Measurements from ENCODE around the gene URGCP.

DNA sequence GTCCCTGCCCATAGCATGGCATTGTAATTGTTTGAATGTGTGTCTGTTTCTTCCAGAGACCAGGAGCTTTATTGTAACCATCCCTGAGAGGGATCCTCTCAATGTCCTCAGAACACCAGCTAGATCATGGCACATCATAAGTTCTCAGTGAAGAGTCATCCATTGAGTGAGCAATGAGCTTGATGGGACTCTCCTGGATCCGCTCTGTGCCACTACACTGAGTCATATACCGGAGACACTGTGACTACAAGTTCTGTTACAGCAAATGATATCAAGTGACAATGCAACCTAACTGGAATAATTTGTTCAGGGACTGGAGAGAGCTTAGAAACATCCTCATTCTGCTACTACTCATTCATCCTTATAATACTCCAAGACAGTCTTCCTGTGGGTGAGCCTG lies 62.1 kb downstream of the URGCP start:
- TF ChIP-seq, protein P1, sequence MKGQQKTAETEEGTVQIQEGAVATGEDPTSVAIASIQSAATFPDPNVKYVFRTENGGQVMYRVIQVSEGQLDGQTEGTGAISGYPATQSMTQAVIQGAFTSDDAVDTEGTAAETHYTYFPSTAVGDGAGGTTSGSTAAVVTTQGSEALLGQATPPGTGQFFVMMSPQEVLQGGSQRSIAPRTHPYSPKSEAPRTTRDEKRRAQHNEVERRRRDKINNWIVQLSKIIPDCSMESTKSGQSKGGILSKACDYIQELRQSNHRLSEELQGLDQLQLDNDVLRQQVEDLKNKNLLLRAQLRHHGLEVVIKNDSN (CRISPR knock-in tag; IDR thresholded peaks at IDR 0.05), result no peak
- TF ChIP-seq, protein P2, sequence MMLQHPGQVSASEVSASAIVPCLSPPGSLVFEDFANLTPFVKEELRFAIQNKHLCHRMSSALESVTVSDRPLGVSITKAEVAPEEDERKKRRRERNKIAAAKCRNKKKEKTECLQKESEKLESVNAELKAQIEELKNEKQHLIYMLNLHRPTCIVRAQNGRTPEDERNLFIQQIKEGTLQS (CRISPR knock-in tag; conservative IDR thresholded peaks at IDR 0.05), result no peak
- TF ChIP-seq, protein P3, sequence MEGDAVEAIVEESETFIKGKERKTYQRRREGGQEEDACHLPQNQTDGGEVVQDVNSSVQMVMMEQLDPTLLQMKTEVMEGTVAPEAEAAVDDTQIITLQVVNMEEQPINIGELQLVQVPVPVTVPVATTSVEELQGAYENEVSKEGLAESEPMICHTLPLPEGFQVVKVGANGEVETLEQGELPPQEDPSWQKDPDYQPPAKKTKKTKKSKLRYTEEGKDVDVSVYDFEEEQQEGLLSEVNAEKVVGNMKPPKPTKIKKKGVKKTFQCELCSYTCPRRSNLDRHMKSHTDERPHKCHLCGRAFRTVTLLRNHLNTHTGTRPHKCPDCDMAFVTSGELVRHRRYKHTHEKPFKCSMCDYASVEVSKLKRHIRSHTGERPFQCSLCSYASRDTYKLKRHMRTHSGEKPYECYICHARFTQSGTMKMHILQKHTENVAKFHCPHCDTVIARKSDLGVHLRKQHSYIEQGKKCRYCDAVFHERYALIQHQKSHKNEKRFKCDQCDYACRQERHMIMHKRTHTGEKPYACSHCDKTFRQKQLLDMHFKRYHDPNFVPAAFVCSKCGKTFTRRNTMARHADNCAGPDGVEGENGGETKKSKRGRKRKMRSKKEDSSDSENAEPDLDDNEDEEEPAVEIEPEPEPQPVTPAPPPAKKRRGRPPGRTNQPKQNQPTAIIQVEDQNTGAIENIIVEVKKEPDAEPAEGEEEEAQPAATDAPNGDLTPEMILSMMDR (IDR thresholded peaks at IDR 0.05), result no peak
- TF ChIP-seq RELA (CRISPR knock-in tag; IDR thresholded peaks at IDR 0.05; ENCODE audit: borderline replicate concordance) (no peak), ESRRA (CRISPR knock-in tag; IDR thresholded peaks at IDR 0.05; ENCODE audit: borderline replicate concordance) (no peak), TCF7 (CRISPR knock-in tag; IDR thresholded peaks at IDR 0.05; ENCODE audit: low read depth) (no peak), ZNF317 (CRISPR knock-in tag; IDR thresholded peaks at IDR 0.05; ENCODE audit: borderline replicate concordance, low read depth) (no peak)
- TF ChIP-seq, protein P4, sequence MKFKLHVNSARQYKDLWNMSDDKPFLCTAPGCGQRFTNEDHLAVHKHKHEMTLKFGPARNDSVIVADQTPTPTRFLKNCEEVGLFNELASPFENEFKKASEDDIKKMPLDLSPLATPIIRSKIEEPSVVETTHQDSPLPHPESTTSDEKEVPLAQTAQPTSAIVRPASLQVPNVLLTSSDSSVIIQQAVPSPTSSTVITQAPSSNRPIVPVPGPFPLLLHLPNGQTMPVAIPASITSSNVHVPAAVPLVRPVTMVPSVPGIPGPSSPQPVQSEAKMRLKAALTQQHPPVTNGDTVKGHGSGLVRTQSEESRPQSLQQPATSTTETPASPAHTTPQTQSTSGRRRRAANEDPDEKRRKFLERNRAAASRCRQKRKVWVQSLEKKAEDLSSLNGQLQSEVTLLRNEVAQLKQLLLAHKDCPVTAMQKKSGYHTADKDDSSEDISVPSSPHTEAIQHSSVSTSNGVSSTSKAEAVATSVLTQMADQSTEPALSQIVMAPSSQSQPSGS (CRISPR knock-in tag; IDR thresholded peaks at IDR 0.05; ENCODE audit: borderline replicate concordance, low read depth), result no peak
- TF ChIP-seq, protein P5, sequence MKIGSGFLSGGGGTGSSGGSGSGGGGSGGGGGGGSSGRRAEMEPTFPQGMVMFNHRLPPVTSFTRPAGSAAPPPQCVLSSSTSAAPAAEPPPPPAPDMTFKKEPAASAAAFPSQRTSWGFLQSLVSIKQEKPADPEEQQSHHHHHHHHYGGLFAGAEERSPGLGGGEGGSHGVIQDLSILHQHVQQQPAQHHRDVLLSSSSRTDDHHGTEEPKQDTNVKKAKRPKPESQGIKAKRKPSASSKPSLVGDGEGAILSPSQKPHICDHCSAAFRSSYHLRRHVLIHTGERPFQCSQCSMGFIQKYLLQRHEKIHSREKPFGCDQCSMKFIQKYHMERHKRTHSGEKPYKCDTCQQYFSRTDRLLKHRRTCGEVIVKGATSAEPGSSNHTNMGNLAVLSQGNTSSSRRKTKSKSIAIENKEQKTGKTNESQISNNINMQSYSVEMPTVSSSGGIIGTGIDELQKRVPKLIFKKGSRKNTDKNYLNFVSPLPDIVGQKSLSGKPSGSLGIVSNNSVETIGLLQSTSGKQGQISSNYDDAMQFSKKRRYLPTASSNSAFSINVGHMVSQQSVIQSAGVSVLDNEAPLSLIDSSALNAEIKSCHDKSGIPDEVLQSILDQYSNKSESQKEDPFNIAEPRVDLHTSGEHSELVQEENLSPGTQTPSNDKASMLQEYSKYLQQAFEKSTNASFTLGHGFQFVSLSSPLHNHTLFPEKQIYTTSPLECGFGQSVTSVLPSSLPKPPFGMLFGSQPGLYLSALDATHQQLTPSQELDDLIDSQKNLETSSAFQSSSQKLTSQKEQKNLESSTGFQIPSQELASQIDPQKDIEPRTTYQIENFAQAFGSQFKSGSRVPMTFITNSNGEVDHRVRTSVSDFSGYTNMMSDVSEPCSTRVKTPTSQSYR (CRISPR knock-in tag; IDR thresholded peaks at IDR 0.05), result no peak
- TF ChIP-seq, protein P6, sequence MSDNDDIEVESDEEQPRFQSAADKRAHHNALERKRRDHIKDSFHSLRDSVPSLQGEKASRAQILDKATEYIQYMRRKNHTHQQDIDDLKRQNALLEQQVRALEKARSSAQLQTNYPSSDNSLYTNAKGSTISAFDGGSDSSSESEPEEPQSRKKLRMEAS (CRISPR knock-in tag; IDR thresholded peaks at IDR 0.05), result no peak

All from WTC11 (cell line).